SK-N-SH treated with all-trans-retinoic acid at 6 μM for 48 hours (cell line): ENCODE results near the gene TSPAN18.

Source experiments
- CSDC2 ChIP-seq: fragments of 250-450 bp; sonication (Bioruptor Pico); IDR thresholded peaks from 2 replicates; pipeline ENCODE4 v1.5.0; 2020; ENCODE audit warnings: mild to moderate bottlenecking, moderate library complexity
- ISL1 ChIP-seq: fragments of 250-450 bp; sonication (Bioruptor Pico); IDR thresholded peaks from 2 replicates; pipeline ENCODE4 v2.1.2; 2022; ENCODE audit warnings: mild to moderate bottlenecking, moderate library complexity
- POU6F1 ChIP-seq: fragments of 250-450 bp; sonication (Bioruptor Pico); IDR thresholded peaks from 2 replicates; pipeline ENCODE4 v1.8.0; 2021; ENCODE audit warnings: low read depth, mild to moderate bottlenecking, moderate library complexity, borderline replicate concordance
- PPARA ChIP-seq: fragments of 250-450 bp; sonication (Bioruptor Pico); IDR thresholded peaks from 2 replicates; pipeline ENCODE4 v1.5.0; 2020; ENCODE audit warnings: mild to moderate bottlenecking, borderline replicate concordance
- TF ChIP-seq, protein P1 (sequence below): fragments of 250-450 bp; sonication (Bioruptor Pico); IDR thresholded peaks from 2 replicates; pipeline ENCODE4 v1.8.0; 2020; ENCODE audit warnings: mild to moderate bottlenecking, moderate library complexity, borderline replicate concordance

DNA sequence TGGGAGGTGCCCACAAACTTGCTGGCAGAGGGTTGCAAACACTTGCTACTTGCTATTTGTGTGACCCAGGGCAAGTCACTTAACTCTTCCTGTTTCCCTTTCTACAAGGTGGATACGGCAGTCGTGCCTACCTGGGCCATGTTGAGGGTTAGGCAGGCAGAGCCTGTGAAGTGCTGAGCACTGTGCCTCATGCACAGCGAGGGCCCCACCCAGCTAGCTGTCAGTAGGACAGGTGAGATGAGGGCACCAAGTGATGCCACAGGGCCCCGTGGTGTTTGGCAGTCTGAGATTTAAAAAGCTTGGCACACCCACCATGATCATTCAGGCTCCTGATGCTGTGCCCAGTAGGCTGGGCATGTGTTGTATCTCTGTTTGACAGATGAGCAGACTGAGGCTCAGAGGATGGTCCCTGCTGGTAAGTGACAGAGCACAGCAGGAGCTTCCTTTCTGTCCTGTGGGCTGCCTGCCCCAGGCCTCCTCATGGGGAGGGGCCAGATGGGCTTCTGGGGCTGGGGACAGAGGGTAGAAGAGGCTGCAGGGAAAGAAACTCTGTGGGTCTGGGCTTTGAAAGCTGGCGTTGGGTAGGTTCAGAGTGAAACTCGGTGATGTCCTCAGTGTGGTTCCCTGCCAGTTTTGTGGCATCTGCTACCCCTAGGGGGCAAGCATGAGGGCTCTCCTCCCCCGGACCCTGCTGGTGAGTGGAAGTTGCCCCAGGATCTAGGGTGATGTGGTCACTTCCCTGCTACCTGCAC lies 59.3 kb downstream of the TSPAN18 start:
- TF ChIP-seq, protein P1, sequence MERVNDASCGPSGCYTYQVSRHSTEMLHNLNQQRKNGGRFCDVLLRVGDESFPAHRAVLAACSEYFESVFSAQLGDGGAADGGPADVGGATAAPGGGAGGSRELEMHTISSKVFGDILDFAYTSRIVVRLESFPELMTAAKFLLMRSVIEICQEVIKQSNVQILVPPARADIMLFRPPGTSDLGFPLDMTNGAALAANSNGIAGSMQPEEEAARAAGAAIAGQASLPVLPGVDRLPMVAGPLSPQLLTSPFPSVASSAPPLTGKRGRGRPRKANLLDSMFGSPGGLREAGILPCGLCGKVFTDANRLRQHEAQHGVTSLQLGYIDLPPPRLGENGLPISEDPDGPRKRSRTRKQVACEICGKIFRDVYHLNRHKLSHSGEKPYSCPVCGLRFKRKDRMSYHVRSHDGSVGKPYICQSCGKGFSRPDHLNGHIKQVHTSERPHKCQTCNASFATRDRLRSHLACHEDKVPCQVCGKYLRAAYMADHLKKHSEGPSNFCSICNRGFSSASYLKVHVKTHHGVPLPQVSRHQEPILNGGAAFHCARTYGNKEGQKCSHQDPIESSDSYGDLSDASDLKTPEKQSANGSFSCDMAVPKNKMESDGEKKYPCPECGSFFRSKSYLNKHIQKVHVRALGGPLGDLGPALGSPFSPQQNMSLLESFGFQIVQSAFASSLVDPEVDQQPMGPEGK (CRISPR knock-in tag) = no peak
- TF ChIP-seq POU6F1 = no peak
- TF ChIP-seq ISL1 (CRISPR knock-in tag) = no peak
- no peak for TF ChIP-seq PPARA
- TF ChIP-seq CSDC2 = no peak
